ENCODE data around the gene MACF1. TPM values are rescaled to one million over a fixed set of nuclear protein-coding genes. Genes with fewer than 3 reads are reported as not detected.

The MACF1 gene, protein sequence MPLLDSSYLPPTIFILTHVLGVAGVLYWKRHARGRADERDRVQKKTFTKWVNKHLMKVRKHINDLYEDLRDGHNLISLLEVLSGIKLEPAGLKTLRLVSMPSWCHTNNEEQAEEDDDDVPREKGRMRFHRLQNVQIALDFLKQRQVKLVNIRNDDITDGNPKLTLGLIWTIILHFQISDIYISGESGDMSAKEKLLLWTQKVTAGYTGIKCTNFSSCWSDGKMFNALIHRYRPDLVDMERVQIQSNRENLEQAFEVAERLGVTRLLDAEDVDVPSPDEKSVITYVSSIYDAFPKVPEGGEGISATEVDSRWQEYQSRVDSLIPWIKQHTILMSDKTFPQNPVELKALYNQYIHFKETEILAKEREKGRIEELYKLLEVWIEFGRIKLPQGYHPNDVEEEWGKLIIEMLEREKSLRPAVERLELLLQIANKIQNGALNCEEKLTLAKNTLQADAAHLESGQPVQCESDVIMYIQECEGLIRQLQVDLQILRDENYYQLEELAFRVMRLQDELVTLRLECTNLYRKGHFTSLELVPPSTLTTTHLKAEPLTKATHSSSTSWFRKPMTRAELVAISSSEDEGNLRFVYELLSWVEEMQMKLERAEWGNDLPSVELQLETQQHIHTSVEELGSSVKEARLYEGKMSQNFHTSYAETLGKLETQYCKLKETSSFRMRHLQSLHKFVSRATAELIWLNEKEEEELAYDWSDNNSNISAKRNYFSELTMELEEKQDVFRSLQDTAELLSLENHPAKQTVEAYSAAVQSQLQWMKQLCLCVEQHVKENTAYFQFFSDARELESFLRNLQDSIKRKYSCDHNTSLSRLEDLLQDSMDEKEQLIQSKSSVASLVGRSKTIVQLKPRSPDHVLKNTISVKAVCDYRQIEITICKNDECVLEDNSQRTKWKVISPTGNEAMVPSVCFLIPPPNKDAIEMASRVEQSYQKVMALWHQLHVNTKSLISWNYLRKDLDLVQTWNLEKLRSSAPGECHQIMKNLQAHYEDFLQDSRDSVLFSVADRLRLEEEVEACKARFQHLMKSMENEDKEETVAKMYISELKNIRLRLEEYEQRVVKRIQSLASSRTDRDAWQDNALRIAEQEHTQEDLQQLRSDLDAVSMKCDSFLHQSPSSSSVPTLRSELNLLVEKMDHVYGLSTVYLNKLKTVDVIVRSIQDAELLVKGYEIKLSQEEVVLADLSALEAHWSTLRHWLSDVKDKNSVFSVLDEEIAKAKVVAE (N-terminal part only)
- total RNA-seq = 344 and 375 TPM in 2 replicates

GRCh38 chr1:39204441-39205081 is at the start of gene MACF1:
TSS of gene MACF1 (plus strand) at chr1:39204695. CDS start at chr1:39205023, 328 bp downstream.

DNA sequence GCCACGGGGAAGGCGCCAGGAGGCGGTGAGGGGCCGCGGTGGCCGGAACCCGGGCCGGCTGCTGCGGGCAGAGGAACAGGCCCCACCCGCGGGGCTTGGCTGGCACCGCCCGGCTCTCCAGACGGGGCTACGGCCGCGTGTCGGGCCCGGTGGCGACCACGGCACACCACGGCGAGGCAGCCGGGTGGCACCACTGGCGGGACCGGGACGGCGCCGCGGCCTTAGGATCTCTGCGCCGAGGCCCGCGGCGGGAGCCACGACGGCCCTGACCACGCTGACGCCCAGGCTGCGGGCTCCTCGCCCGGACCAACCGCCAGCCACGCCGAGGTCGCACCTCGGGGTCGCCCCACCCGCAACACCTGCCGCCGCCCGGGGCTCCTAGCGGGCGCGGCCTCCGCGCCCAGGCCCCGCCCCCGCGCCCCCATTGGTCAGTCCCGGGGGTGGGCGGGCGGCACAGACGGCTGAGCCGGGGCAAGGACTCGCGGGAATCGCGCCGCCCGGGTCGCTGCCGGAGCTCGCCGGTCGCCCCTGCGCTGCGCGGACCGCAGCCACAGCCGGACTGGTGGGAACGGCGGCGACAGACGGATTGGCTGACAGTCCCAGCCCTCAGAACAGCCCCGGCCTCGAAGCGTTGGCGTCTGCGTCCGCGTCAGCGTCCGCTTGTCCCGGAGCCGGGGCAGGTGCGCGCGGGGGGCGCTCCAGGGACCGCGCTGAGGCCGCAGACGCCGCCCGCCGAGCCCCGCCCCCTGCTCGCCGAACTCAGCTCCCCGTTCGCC is 286.8 kb downstream of the MACF1 start, which contains the start of gene BMP8A:
BMP8A (plus strand) TSS at position 491 of the 776 bp plus-strand sequence. CDS start 356 bp downstream, outside the sequence.

Other genes starting within 250 kb of the MACF1 start
- gene AKIRIN1, start 213.4 kb upstream of the MACF1 start, total RNA-seq = 24.3 and 30.0 TPM in 2 replicates
- 751 and 785 TPM in 2 replicates for gene NDUFS5, start 178.3 kb upstream of the MACF1 start, total RNA-seq

Data from aortic smooth muscle cell (primary cell).